ENCODE results near the gene LRPAP1. TPM values are rescaled to one million over a fixed set of nuclear protein-coding genes. Genes with fewer than 3 reads are reported as not detected.

Gene LRPAP1
- total RNA-seq, 1 donor = 82.9 TPM

- peaks cover 24% of the 10 kb centered on the region for H4K20me1 ChIP-seq (ENCODE audit: insufficient read depth, low read length)
- no peaks in the 10 kb centered on the region for H3K27me3 ChIP-seq (ENCODE audit: insufficient read depth, low read length)
- H3K4me1 ChIP-seq (ENCODE audit: insufficient read depth, low read length) = no peaks in the 10 kb centered on the region
- H3K4me2 ChIP-seq (ENCODE audit: insufficient read depth, low read length) = no peak overlapping the region
- H3K27ac ChIP-seq (ENCODE audit: low read depth, low read length) = no peak overlapping the region
- DNase-seq (ENCODE audit: insufficient read length, low spot score, missing footprints) = no peak
- H3K79me2 ChIP-seq (ENCODE audit: insufficient read depth, low read length) = peaks cover 10% of the 10 kb centered on the region
- no peak overlapping the region for H2AFZ ChIP-seq (ENCODE audit: low read length)
- H3K36me3 ChIP-seq (ENCODE audit: insufficient read depth, low read length) = no peaks in the 10 kb centered on the region
- no peak for TF ChIP-seq CTCF (IDR thresholded peaks at IDR 0.05; ENCODE audit: extremely low read depth, low read depth, low read length)
- no peak overlapping the region for H3K4me3 ChIP-seq (ENCODE audit: insufficient read depth, low read length)
- H3K9me3 ChIP-seq (ENCODE audit: low read depth, low read length) = no peaks in the 10 kb centered on the region
Observed at GRCh38 chr4:3502941-3503936, 29.0 kb downstream of the LRPAP1 start.

- H4K20me1 ChIP-seq (ENCODE audit: insufficient read depth, low read length) = peaks cover 22% of the 10 kb centered on the region
- no peak for DNase-seq (ENCODE audit: insufficient read length, low spot score, missing footprints)
- no peak for TF ChIP-seq CTCF (IDR thresholded peaks at IDR 0.05; ENCODE audit: extremely low read depth, low read depth, low read length)
Observed at GRCh38 chr4:3501825-3502425, 30.3 kb downstream of the LRPAP1 start.

GRCh38 chr4:3501126-3501824 is 30.9 kb downstream of the LRPAP1 start:
- Histone ChIP-seq H3K4me3 (ENCODE audit: insufficient read depth, low read length) (no peak overlapping the region), H3K27ac (ENCODE audit: low read depth, low read length) (no peak overlapping the region), H3K79me2 (ENCODE audit: insufficient read depth, low read length) (peaks cover 10% of the 10 kb centered on the region), H3K36me3 (ENCODE audit: insufficient read depth, low read length) (no peaks in the 10 kb centered on the region), H3K27me3 (ENCODE audit: insufficient read depth, low read length) (no peaks in the 10 kb centered on the region), H3K4me1 (ENCODE audit: insufficient read depth, low read length) (no peaks in the 10 kb centered on the region), H3K4me2 (ENCODE audit: insufficient read depth, low read length) (no peak overlapping the region), H3K9me3 (ENCODE audit: low read depth, low read length) (no peaks in the 10 kb centered on the region), H4K20me1 (ENCODE audit: insufficient read depth, low read length) (peaks cover 22% of the 10 kb centered on the region), H2AFZ (ENCODE audit: low read length) (no peak overlapping the region)
- no peak for TF ChIP-seq CTCF (IDR thresholded peaks at IDR 0.05; ENCODE audit: extremely low read depth, low read depth, low read length)
- DNase-seq (ENCODE audit: insufficient read length, low spot score, missing footprints) = no peak

More at GRCh38 chr4:3501825-3502425, 30.3 kb downstream of the LRPAP1 start:
- H3K36me3 ChIP-seq (ENCODE audit: insufficient read depth, low read length) = no peaks in the 10 kb centered on the region
- H3K9me3 ChIP-seq (ENCODE audit: low read depth, low read length) = no peaks in the 10 kb centered on the region
- no peak overlapping the region for H3K27ac ChIP-seq (ENCODE audit: low read depth, low read length)
- H3K4me2 ChIP-seq (ENCODE audit: insufficient read depth, low read length) = no peak overlapping the region
- H3K27me3 ChIP-seq (ENCODE audit: insufficient read depth, low read length) = no peaks in the 10 kb centered on the region
- H3K4me3 ChIP-seq (ENCODE audit: insufficient read depth, low read length) = no peak overlapping the region
- H3K79me2 ChIP-seq (ENCODE audit: insufficient read depth, low read length) = peaks cover 10% of the 10 kb centered on the region
- H2AFZ ChIP-seq (ENCODE audit: low read length) = no peak overlapping the region
- no peaks in the 10 kb centered on the region for H3K4me1 ChIP-seq (ENCODE audit: insufficient read depth, low read length)
